Right lobe of liver (tissue), 4 donors: ENCODE results near the gene PFN1.

ENCODE experiments used
- POLR2A ChIP-seq: fragments of 450-650 bp; IDR thresholded peaks from one replicate; pipeline ENCODE4 v1.6.1; 2017; ENCODE audit warnings: antibody characterized with exemption, mild to moderate bottlenecking
- TF ChIP-seq, protein P1 (sequence below), 4 donors: fragments of 200-600 bp in 3 of 4; fragments of 450-650 bp in 1 of 4; IDR thresholded peaks; one replicate each; pipeline versions ENCODE4 v1.5.1 to v1.8.0; 2016 to 2022; ENCODE audit warnings: antibody characterized with exemption in 4 of 4, mild to moderate bottlenecking in 2 of 4
- donor health status: DM: no; HTN: no; CAD: no.
- donor health status: DM: no; HTN: no; CAD: no.
- donor health status: DM: no; HTN: yes; CAD: no.

DNA sequence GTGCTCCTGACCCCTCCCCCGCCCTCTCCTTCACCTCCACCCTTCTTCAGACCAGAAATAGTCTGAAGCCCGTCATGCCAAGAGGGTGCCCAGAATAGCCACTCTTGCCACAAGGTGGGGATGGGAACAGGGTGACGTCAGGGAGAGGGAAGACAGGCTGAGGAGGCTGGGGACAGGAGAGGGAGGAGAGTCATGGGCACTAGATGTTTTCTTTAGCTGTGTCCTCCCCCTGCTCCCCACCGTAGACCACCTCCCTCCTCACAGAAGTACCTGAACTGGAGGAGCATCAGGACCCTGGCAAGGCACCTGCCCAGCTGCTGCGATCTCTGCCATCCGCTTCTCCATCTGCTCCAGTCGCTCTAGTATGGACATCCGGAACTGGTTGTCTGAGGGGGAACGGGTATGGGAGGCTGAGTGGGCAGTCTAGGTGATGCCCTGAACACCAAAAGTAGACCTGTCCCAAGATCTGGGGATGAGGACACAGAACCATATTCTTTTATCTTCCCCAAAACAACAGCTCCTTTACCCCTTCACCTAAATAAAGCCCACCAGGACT, 25.9 kb upstream of the PFN1 start:
- TF ChIP-seq, protein P1, sequence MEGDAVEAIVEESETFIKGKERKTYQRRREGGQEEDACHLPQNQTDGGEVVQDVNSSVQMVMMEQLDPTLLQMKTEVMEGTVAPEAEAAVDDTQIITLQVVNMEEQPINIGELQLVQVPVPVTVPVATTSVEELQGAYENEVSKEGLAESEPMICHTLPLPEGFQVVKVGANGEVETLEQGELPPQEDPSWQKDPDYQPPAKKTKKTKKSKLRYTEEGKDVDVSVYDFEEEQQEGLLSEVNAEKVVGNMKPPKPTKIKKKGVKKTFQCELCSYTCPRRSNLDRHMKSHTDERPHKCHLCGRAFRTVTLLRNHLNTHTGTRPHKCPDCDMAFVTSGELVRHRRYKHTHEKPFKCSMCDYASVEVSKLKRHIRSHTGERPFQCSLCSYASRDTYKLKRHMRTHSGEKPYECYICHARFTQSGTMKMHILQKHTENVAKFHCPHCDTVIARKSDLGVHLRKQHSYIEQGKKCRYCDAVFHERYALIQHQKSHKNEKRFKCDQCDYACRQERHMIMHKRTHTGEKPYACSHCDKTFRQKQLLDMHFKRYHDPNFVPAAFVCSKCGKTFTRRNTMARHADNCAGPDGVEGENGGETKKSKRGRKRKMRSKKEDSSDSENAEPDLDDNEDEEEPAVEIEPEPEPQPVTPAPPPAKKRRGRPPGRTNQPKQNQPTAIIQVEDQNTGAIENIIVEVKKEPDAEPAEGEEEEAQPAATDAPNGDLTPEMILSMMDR (IDR thresholded peaks at IDR 0.05): no peak
- TF ChIP-seq POLR2A: no peak
